Omental fat pad (tissue), 4 donors: ENCODE measurements around the gene SDK1. TPM values are rescaled to one million over a fixed set of nuclear protein-coding genes. Genes with fewer than 3 reads are reported as not detected.

ENCODE experiments used
- ATAC-seq: fragments of 150-250 bp; one replicate; pipeline ENCODE4 v1.9.1; 2016; ENCODE audit warnings: mild to moderate bottlenecking, moderate library complexity; ENCODE audit not compliant: low FRiP score
- DNase-seq: peaks from one replicate; pipeline ENCODE4 v3.0.0-alpha.2; 2019; ENCODE audit warnings: low spot score
- total RNA-seq, 4 donors: library from RNA; depleted of rRNA; stranded (reverse); fragments of >200 nt; gene quantifications; one replicate each; pipeline ENCODE4 v1.1.0, GENCODE V29; 2016
- TF ChIP-seq, protein P1 (sequence below), 3 donors: fragments of 450-650 bp; IDR thresholded peaks; one replicate each; pipeline ENCODE4 v1.5.1; 2016 to 2017; ENCODE audit warnings: antibody characterized with exemption in 3 of 3, mild to moderate bottlenecking in 3 of 3, moderate library complexity in 2 of 3

Gene SDK1
- total RNA-seq, 4 donors from 2014 or later, result 2.5 to 14.7 (median 5.4) TPM

DNA sequence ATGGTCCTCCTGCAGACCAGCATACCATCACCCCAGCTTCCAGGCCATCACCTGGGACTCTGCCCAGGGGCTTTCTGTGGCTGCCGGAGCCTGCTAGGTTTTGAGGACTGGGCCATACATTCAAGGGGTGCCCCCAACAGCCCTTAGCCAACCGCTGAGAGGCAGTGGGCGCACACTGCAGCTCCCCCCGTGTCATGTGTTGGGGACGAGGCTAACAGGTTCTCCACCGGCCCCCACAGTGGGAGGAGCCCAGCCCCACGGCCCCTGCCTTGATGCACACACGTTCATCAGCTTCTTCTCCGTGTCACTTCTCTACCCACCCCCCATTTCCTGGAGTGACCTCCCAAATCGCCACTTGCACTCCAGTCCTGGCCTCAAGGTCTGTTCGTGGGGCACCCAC lies 837.8 kb downstream of the SDK1 start:
- ATAC-seq (no peak), DNase-seq (no peak)
- TF ChIP-seq, protein P1, sequence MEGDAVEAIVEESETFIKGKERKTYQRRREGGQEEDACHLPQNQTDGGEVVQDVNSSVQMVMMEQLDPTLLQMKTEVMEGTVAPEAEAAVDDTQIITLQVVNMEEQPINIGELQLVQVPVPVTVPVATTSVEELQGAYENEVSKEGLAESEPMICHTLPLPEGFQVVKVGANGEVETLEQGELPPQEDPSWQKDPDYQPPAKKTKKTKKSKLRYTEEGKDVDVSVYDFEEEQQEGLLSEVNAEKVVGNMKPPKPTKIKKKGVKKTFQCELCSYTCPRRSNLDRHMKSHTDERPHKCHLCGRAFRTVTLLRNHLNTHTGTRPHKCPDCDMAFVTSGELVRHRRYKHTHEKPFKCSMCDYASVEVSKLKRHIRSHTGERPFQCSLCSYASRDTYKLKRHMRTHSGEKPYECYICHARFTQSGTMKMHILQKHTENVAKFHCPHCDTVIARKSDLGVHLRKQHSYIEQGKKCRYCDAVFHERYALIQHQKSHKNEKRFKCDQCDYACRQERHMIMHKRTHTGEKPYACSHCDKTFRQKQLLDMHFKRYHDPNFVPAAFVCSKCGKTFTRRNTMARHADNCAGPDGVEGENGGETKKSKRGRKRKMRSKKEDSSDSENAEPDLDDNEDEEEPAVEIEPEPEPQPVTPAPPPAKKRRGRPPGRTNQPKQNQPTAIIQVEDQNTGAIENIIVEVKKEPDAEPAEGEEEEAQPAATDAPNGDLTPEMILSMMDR (IDR thresholded peaks at IDR 0.05), result no peak

DNA sequence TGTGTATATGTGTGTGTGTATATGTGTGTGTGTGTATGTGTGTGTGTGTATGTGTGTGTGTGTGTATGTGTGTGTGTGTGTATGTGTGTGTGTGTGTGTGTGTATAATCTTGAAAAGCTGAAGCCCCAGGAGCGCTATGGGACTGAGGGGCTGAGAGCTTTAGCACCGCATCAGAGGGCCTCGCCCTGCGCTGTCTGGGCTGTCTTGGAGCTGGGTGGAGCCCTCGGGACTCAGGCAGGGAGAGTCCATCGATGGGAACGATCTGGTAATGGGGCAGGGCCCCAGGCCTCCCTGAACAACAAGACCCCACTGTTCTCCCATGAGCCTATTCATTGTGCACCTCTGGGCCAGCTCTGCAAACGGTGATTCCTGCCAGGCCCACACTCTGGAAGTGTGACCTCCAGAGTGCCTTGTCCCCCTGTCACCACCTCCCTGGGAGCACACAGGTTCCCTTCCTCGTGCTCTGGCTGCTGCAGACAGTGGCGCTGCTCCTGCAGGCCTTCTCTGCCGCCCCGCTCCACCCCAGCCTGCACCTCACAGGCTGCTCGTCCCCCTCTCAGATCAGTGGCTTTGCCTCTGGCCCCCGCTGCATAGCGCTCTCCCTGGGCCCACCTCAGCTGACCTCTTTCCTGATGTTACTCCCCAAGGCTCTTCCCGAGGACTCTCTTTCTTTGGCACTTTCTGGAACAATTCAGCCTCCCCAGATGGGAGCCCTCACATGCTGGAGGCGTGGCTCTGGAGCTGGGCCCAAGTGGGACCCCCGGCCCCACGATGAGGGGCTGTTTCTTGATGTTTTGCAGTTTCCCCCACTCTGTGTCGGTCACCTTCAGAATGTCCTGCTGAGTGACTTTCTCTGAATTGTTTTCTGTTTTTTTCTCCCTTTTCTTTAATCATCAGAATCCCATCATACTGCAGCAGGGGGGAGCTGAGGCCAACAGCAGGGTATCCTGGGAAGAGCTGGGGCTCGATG lies 838.9 kb downstream of the SDK1 start:
- TF ChIP-seq, protein P1 (IDR thresholded peaks at IDR 0.05), result no peak
- DNase-seq (no peak), ATAC-seq (no peak)

DNA sequence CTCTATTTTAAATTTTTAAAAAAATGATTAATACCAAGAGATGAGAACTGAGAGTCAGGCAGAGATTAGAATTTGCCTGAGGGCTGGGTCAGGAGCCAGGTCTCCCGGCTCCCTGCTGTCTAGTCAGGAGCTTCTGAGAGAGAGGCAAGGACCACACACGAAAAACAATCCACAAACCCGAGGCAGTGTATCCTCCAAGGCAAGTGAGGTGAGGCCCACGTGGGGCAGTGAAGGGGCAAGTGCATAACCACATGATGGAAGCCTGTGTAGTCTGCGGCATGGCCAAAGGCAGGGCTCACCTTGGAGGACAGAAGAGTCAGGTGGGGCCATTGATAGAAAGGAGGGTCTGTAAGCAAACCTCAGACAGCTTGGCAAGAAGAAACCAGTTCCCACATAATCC lies 839.9 kb downstream of the SDK1 start:
- TF ChIP-seq, protein P1 (IDR thresholded peaks at IDR 0.05), result no peak
- ATAC-seq (no peak), DNase-seq (no peak)

DNA sequence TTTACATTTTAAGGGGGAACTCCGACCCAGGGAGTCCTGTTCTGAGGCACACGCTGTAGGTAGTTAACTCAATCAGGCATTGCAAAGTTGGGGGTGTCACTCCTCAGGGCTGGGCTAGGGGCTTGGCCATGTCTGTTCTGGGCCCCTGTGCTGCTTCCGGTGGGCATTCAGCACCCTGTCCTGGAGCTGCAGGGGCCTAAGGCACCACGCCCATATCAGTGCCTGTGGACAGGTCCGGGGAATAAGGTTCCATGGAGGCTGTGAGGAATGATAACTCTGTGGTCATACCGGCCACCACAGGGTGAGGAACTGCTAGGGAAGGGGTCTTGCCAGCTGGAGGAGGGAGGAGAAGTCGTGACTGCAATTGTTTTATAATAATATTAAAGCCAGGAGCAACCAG lies 842.0 kb downstream of the SDK1 start:
- no peak for ATAC-seq

DNA sequence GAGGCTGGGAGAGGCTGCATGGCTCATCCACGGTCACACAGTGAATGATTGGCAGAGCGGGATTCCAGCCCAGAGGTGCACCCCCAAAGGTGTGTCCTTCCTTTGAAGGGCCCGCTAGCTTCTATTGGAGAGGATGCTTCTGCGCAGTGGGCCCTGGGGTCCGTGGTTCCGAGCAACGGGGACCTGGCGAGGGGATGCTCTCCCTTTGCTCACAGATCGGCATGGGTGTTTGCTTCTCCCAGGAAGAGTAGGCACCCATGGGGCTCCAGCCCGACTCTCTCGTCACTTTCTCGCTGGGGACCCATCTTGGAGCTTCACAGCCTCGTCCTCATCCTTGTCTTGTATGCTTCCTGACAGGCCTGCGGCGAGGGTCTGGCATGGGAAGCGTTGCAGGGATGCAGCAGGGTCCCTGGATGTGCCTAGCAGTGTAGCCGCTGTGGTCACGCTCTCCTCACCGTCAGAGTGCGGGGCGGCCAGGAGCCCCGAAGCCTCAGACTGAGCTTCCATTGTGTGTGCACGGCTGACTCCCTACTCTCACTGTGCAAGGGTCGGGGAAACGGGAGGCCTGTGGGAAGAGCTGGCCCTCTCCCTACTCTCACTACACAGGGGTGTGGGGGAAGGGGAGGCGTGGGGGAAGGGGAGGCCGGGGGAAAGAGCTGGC lies 842.6 kb downstream of the SDK1 start:
- TF ChIP-seq, protein P1 (IDR thresholded peaks at IDR 0.05), result no peak
- DNase-seq, result no peak
- no peak for ATAC-seq

More for the DNA sequence above, 842.0 kb downstream of the SDK1 start:
- TF ChIP-seq, protein P1 (IDR thresholded peaks at IDR 0.05), result no peak
- no peak for DNase-seq

DNA sequence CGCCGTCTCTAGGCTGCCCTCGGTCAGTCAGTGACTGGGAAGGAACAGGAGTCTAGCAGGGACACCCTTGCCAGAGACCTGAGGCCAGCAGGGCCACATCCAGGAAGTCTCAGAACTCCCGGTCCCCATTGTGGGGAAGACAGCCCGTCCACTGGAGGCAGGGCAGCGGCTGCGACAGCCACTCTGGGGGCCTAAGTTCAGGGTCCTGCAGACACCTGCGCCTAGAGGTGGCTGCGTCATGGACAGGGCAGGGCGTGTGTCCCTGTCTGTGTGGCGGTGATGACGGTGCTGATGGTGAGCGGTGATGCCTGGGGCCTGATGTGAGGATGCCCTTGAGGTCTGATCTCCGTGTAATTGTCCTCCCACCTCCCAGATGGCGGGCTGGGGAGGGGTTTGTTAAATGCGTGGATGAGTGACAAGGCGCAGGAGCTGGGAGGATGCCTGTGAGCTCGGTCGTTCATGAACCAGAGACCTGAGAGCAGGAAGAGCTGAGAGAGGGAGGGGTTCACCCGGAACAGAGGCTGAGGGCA lies 843.2 kb downstream of the SDK1 start:
- no peak for DNase-seq
- ATAC-seq, result no peak
- TF ChIP-seq, protein P1 (IDR thresholded peaks at IDR 0.05), result no peak
